Calu3 (cell line): Measurements from ENCODE around the gene ZDHHC6. TPM values are rescaled to one million over a fixed set of nuclear protein-coding genes. Genes with fewer than 3 reads are reported as not detected.

Source experiments
- BruUV-seq: library from RNA; stranded (reverse); fragments of 400-500 nt; replicated peaks from 2 replicates; lab custom pipeline; 2021; lab: Mats Ljungman, UMichigan
- CTCF ChIA-PET: fragments of 300-600 bp; sonication (Branson Sonifier 250); formaldehyde crosslinking; loops from one replicate; lab custom pipeline; 2022; ENCODE audit warnings: antibody characterized with exemption; lab: Charles Lee
- DNase-seq: peaks from one replicate; pipeline ENCODE4 v3.0.0; 2022
- H3K27ac Mint-ChIP-seq: one replicate; pipeline ENCODE4 v1.8.0; 2022; ENCODE audit warnings: mixed read lengths; ENCODE audit not compliant: unreplicated experiment
- H3K27me3 Mint-ChIP-seq: one replicate; pipeline ENCODE4 v1.8.0; 2022; ENCODE audit warnings: mixed read lengths; ENCODE audit not compliant: unreplicated experiment
- H3K36me3 Mint-ChIP-seq: one replicate; pipeline ENCODE4 v1.8.0; 2022; ENCODE audit warnings: mild to moderate bottlenecking, moderate library complexity, mixed read lengths; ENCODE audit not compliant: insufficient read depth, unreplicated experiment
- H3K4me1 Mint-ChIP-seq: one replicate; pipeline ENCODE4 v1.8.0; 2022; ENCODE audit warnings: mild to moderate bottlenecking, low read depth, mixed read lengths; ENCODE audit not compliant: unreplicated experiment
- H3K4me3 Mint-ChIP-seq: one replicate; pipeline ENCODE4 v1.8.0; 2022; ENCODE audit warnings: mild to moderate bottlenecking, low read depth, moderate library complexity, mixed read lengths; ENCODE audit not compliant: unreplicated experiment
- H3K9me3 Mint-ChIP-seq: one replicate; pipeline ENCODE4 v1.8.0; 2022; ENCODE audit warnings: low read depth, mixed read lengths; ENCODE audit not compliant: unreplicated experiment
- CTCF ChIP-seq: fragments of 200-600 bp; IDR thresholded peaks from one replicate; pipeline ENCODE4 v1.8.0; 2022; ENCODE audit warnings: antibody characterized with exemption; ENCODE audit not compliant: unreplicated experiment
- intact Hi-C: fragments of 100-400 bp; cut with micrococcal nuclease; formaldehyde crosslinking; loops from one replicate; pipeline ENCODE4 v1.10.0; 2022; ENCODE audit not compliant: unreplicated experiment
- total RNA-seq: library from RNA; stranded (reverse); gene quantifications from 2 replicates; pipeline ENCODE4 v1.2.3, GENCODE V29; 2022

ZDHHC6 gene
- total RNA-seq, 1 experiment from 2014 or later, result 28.7 TPM

GRCh38 chr10:112421731-112422130, 25.0 kb downstream of the ZDHHC6 start:
- CTCF ChIA-PET, result no interaction called here
- no peak for DNase-seq
- no peak for TF ChIP-seq CTCF
- intact Hi-C loops, result no loop called here
- Mint-ChIP-seq H3K4me3 (no peak overlapping the region), H3K27ac (no peak overlapping the region), H3K4me1 (no peaks in the 10 kb centered on the region), H3K9me3 (no peaks in the 10 kb centered on the region), H3K36me3 (peaks cover 21% of the 10 kb centered on the region), H3K27me3 (no peaks in the 10 kb centered on the region)
- no TSS peak for BruUV-seq

GRCh38 chr10:112412696-112413095, 34.0 kb downstream of the ZDHHC6 start:
- CTCF ChIA-PET, result no interaction called here
- no peak overlapping the region for H3K27ac Mint-ChIP-seq
- no peak for TF ChIP-seq CTCF
- H3K36me3 Mint-ChIP-seq, result peaks cover 11% of the 10 kb centered on the region
- H3K27me3 Mint-ChIP-seq, result no peaks in the 10 kb centered on the region
- no peaks in the 10 kb centered on the region for H3K9me3 Mint-ChIP-seq
- DNase-seq, result no peak
- intact Hi-C loops, result no loop called here
- BruUV-seq, result no TSS peak
- peaks cover 8% of the 10 kb centered on the region for H3K4me1 Mint-ChIP-seq
- no peak overlapping the region for H3K4me3 Mint-ChIP-seq

DNA sequence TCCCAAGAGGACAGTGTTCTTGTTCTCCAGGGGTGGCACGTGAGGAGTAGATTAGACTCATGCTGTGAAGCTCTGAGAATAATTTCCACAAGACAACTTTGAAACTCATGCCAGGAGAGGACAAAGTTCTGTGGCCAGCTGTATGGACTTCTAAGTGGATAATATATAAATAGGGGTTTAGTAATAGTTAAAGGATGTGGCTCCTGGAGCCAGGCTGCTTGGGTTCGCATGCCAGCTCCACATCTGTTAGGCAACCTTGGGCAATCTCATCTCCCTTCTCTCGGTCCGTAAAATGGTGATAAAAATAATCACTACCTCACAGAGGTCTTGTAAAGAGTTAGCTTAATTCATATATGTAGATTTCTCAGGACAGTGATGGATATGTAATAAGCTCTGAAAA, 37.0 kb downstream of the ZDHHC6 start:
- intact Hi-C loops, result no loop called here
- H3K27me3 Mint-ChIP-seq, result no peaks in the 10 kb centered on the region
- peaks cover 5% of the 10 kb centered on the region for H3K36me3 Mint-ChIP-seq
- no peak overlapping the region for H3K27ac Mint-ChIP-seq
- TF ChIP-seq CTCF, result no peak
- no peak overlapping the region for H3K4me3 Mint-ChIP-seq
- CTCF ChIA-PET, result no interaction called here
- BruUV-seq, result no TSS peak
- no peak for DNase-seq
- peaks cover 2% of the 10 kb centered on the region for H3K9me3 Mint-ChIP-seq
- H3K4me1 Mint-ChIP-seq, result peaks cover 29% of the 10 kb centered on the region

DNA sequence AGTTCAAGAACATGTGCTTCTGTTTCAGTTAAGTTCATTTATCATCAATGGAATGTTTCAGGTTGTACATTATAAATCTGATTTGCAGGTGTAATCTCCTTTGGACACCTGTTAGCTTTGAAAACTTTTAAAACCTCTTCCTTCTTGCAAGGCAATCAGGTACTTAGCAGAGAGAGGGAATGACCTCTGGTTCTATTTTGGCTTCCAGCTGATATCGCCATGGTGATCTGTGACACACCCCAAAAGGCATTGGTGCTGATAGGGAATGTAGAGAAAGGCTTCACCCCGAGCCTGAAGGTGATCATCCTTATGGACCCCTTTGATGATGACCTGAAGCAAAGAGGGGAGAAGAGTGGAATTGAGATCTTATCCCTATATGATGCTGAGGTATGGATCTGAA, 37.4 kb downstream of the ZDHHC6 start:
- CTCF ChIA-PET, result no interaction called here
- DNase-seq, result no peak
- Mint-ChIP-seq H3K9me3 (peaks cover 2% of the 10 kb centered on the region), H3K27ac (peak overlapping the region; percentile 34), H3K4me3 (no peak overlapping the region), H3K27me3 (no peaks in the 10 kb centered on the region), H3K36me3 (peaks cover 5% of the 10 kb centered on the region), H3K4me1 (peaks cover 34% of the 10 kb centered on the region)
- intact Hi-C loops, result no loop called here
- no TSS peak for BruUV-seq
- no peak for TF ChIP-seq CTCF
